HepG2 (cell line): ENCODE results near the gene ACP5. TPM values are rescaled to one million over a fixed set of nuclear protein-coding genes. Genes with fewer than 3 reads are reported as not detected.

Experiments
- ATAC-seq: fragments of 200-7000 bp; cut with Tn5 transposase; 3 replicates; pipeline ENCODE4 v1.9.1; 2020; ENCODE audit warnings: mild to moderate bottlenecking, moderate library complexity
- BruUV-seq: library from RNA; stranded (reverse); fragments of 400-500 nt; replicated peaks from 2 replicates; lab custom pipeline; 2021; lab: Mats Ljungman, UMichigan
- CTCF ChIA-PET: fragments of 300-600 bp; formaldehyde crosslinking; extraction: SDS; loops from one replicate; lab custom pipeline; 2021; ENCODE audit warnings: low total read pairs, inconsistent platforms, low intra/inter-chr PET ratio; lab: Yijun Ruan, JAX
- POLR2A ChIA-PET: fragments of 350-600 bp; sonication (Branson Sonifier 250); formaldehyde crosslinking; loops from one replicate; lab custom pipeline; 2020; ENCODE audit warnings: antibody characterized with exemption, inconsistent platforms; lab: Yijun Ruan, JAX
- DNase-seq: peaks from one replicate; pipeline ENCODE4 v3.0.0-alpha.2; 2015; ENCODE audit warnings: low spot score
- FAIRE-seq: peaks from 3 replicates; lab custom pipeline; 2011; peaks lifted over from hg19 to GRCh38; lab: Jason Lieb, UNC
- H2AFZ ChIP-seq: one replicate; pipeline ENCODE4 v1.6.1; 2011; ENCODE audit warnings: low read length, inconsistent platforms
- H3K27ac ChIP-seq: fragments of 300-600 bp; 3 replicates; pipeline ENCODE4 v1.8.0; 2011; ENCODE audit warnings: mixed run types, mild to moderate bottlenecking, mixed read lengths, low read length, inconsistent platforms; ENCODE audit not compliant: insufficient read depth; ENCODE audit errors: extremely low read length
- H3K27me3 ChIP-seq, 2 experiments: fragments of 200-600 bp in 1 of 2; 2 replicates in 1 of 2; 3 replicates in 1 of 2; pipeline versions ENCODE4 v1.6.0 to v1.8.0; 2011; ENCODE audit warnings: low read length in 2 of 2, mild to moderate bottlenecking in 2 of 2, moderate library complexity in 2 of 2, inconsistent platforms in 1 of 2; ENCODE audit not compliant: insufficient read depth in 2 of 2, control insufficient read depth in 1 of 2
- H3K36me3 ChIP-seq, 2 experiments: fragments of 200-600 bp in 1 of 2; replicated peaks in 1 of 2; 2 replicates in 1 of 2; 3 replicates in 1 of 2; pipeline versions ENCODE4 v1.5.1 to v1.8.0; 2011; ENCODE audit warnings: low read length in 2 of 2, inconsistent platforms in 1 of 2; ENCODE audit not compliant: insufficient read depth in 2 of 2, control insufficient read depth in 1 of 2
- H3K4me1 ChIP-seq: 2 replicates; pipeline ENCODE4 v1.5.1; 2012; ENCODE audit warnings: low read length, inconsistent platforms; ENCODE audit not compliant: insufficient read depth
- H3K4me2 ChIP-seq: 2 replicates; pipeline ENCODE4 v1.6.0; 2011; ENCODE audit warnings: low read depth, low read length, inconsistent platforms
- H3K4me3 ChIP-seq, 3 experiments: fragments of 200-600 bp in 1 of 3; sonication (generic), shearing (Covaris generic) in 1 of 3; replicated peaks in 1 of 3; 2 replicates each; pipeline ENCODE4 v1.5.1; 2011 to 2016; ENCODE audit warnings: low read length in 3 of 3, inconsistent platforms in 2 of 3, low read depth in 2 of 3, mild to moderate bottlenecking in 2 of 3, control low read depth in 1 of 3, mixed read lengths in 1 of 3; ENCODE audit not compliant: insufficient read depth in 1 of 3
- H3K79me2 ChIP-seq: one replicate; pipeline ENCODE4 v1.6.1; 2011; ENCODE audit warnings: low read length, inconsistent platforms; ENCODE audit not compliant: insufficient read depth
- H3K9ac ChIP-seq: 2 replicates; pipeline ENCODE4 v1.6.0; 2011; ENCODE audit warnings: mild to moderate bottlenecking, low read depth, low read length, inconsistent platforms; ENCODE audit not compliant: insufficient read depth
- H3K9me3 ChIP-seq: 2 replicates; pipeline ENCODE4 v1.5.1; 2012; ENCODE audit warnings: mild to moderate bottlenecking, low read length
- H4K20me1 ChIP-seq: 2 replicates; pipeline ENCODE4 v1.6.0; 2011; ENCODE audit warnings: inconsistent platforms, mild to moderate bottlenecking, low read length, moderate library complexity; ENCODE audit not compliant: insufficient read depth
- CEBPB ChIP-seq: IDR thresholded peaks from 2 replicates; pipeline ENCODE4 v1.6.1; 2011; ENCODE audit warnings: low read depth, low read length, improper control_type of control experiment, borderline replicate concordance
- CEBPG ChIP-seq: IDR thresholded peaks from 2 replicates; pipeline ENCODE4 v1.6.1; 2016
- FOXK2 ChIP-seq: fragments of 450-650 bp; IDR thresholded peaks from 2 replicates; pipeline ENCODE4 v1.6.1; 2016
- GATAD2A ChIP-seq: IDR thresholded peaks from 2 replicates; pipeline ENCODE4 v1.6.1; 2016
- HDAC6 ChIP-seq: fragments of 200-600 bp; sonication (generic); IDR thresholded peaks from 2 replicates; pipeline ENCODE4 v1.7.0; 2017; ENCODE audit warnings: mild to moderate bottlenecking, antibody characterized with exemption, low read length, low read depth
- HNRNPL ChIP-seq: fragments of 200-400 bp; formaldehyde crosslinking; IDR thresholded peaks from 2 replicates; pipeline ENCODE4 v1.6.1; 2017; ENCODE audit warnings: mild to moderate bottlenecking, low read depth, low read length
- HNRNPUL1 ChIP-seq: fragments of 200-400 bp; formaldehyde crosslinking; IDR thresholded peaks from 2 replicates; pipeline ENCODE4 v1.6.1; 2017; ENCODE audit warnings: low read depth, mild to moderate bottlenecking, low read length, moderate library complexity
- NONO ChIP-seq, 2 experiments: fragments of 450-650 bp in 1 of 2; sonication (generic) in 1 of 2; formaldehyde crosslinking in 1 of 2; IDR thresholded peaks in 1 of 2; conservative IDR thresholded peaks in 1 of 2; 2 replicates each; pipeline versions ENCODE4 v1.6.1 to v1.8.0; 2017 to 2022; ENCODE audit warnings: mild to moderate bottlenecking in 1 of 2, missing genetic modification reagents in 1 of 2, moderate library complexity in 1 of 2
- SSRP1 ChIP-seq: IDR thresholded peaks from 2 replicates; pipeline ENCODE4 v1.6.1; 2016; ENCODE audit warnings: control low read depth
- ZNF329 ChIP-seq: sonication (generic); formaldehyde crosslinking; IDR thresholded peaks from 2 replicates; pipeline ENCODE4 v1.9.0; 2021; ENCODE audit warnings: low read depth, mild to moderate bottlenecking, missing genetic modification reagents
- ZNF354B ChIP-seq: sonication (generic); formaldehyde crosslinking; IDR thresholded peaks from 2 replicates; pipeline ENCODE4 v1.8.0; 2022; ENCODE audit warnings: mild to moderate bottlenecking, missing genetic modification reagents
- ZNF883 ChIP-seq: sonication (generic); formaldehyde crosslinking; IDR thresholded peaks from 2 replicates; pipeline ENCODE4 v1.5.1; 2020; ENCODE audit warnings: mild to moderate bottlenecking, missing genetic modification reagents; ENCODE audit errors: not compliant biosample characterization
- WGBS: methylation state at CpG from one replicate; pipeline ENCODE4 v1.1.6; 2017; ENCODE audit warnings: low lambda C conversion rate; 5-methylcytosine and 5-hydroxymethylcytosine counted together
- in situ Hi-C: cut with HindIII; loops from 2 replicates; pipeline ENCODE4 v1.10.0; 2017; ENCODE audit warnings: low pct_unique_long_range_greater_than_20kb; ENCODE audit not compliant: extremely low pct_ligation_motif_present
- intact Hi-C: fragments of 100-400 bp; cut with micrococcal nuclease; formaldehyde crosslinking; loops from one replicate; pipeline ENCODE4 v1.10.0; 2022; ENCODE audit not compliant: unreplicated experiment
- polyA plus RNA-seq, 8 experiments: library from polyadenylated mRNA; depleted of rRNA in 3 of 8; stranded (reverse) in 7 of 8; unstranded in 1 of 8; fragments of >200 nt; fragmentation: Illumina TruSeq in 4 of 8; extraction: Trizol in 4 of 8; gene quantifications; 2 replicates each; pipeline versions ENCODE4 v1.2.1 to v1.2.3, GENCODE V29; 2011 to 2016; ENCODE audit warnings: low read depth in 4 of 8, missing spikeins in 1 of 8, mixed read lengths in 1 of 8; ENCODE audit not compliant: insufficient read depth in 1 of 8
- total RNA-seq, 5 experiments: library from RNA; depleted of rRNA; stranded (reverse); fragments of >200 nt; fragmentation: Illumina TruSeq; extraction: Trizol; gene quantifications; 2 replicates each; pipeline ENCODE4 v1.2.3, GENCODE V29; 2016; ENCODE audit warnings: low read depth in 1 of 5
- TF ChIP-seq, protein P1 (sequence below): sonication (generic); formaldehyde crosslinking; IDR thresholded peaks from 2 replicates; pipeline ENCODE4 v1.4.0; 2020; ENCODE audit warnings: missing genetic modification reagents
- TF ChIP-seq, protein P2 (sequence below): sonication (generic); formaldehyde crosslinking; IDR thresholded peaks from 2 replicates; pipeline ENCODE4 v1.5.0; 2020; ENCODE audit warnings: mild to moderate bottlenecking, missing genetic modification reagents

ACP5 gene
- total and polyA plus RNA-seq, 2 of the 13 experiments (the other 11 are each of a cell fraction or from before 2014, with no cell fraction given): 1.3 to 6.7 TPM

- POLR2A ChIA-PET: no interaction called here
These were observed 28.0 kb downstream of the ACP5 start for GRCh38 chr19:11549386-11549953.

DNA sequence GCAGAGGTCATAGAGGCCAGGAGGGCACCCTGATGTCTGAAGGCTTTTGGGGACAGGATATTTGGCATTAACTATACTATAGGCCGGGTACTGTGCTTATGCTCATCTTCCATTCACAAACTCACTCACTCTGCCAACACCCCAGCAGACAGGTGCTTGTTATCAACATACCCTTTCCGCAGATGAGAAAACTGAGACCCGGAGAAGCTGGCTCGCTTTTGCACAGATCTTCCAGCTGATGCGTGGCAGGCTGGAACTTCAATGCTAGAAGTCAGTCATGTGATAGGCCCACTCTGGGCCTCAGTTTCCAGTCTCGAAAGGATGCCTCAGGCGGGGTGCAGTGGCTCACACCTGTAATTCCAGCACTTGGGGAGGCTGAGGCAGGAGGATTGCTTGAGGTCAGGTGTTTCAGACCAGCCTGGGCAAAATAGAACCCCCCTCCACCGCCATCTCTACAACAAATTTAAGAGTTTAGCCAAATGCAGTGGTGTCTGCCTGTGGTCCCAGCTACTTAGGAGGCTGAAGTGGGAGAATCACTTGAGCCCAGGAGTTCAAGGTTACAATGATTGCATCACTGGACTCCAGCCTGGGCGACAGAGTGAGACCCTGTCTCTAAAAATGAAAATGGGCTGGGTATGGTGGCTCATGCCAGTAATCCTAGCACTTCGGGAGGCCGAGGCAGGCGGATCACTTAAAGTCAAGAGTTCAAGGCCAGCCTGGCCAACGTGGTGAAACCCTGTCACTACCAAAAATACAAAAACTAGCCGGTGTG is 29.3 kb downstream of the ACP5 start:
- H3K36me3 ChIP-seq: no peaks in the 10 kb centered on the region; a peak in 3 of 5 replicates
- peaks cover 12% of the 10 kb centered on the region for H3K4me1 ChIP-seq
- no peak overlapping the region for H2AFZ ChIP-seq
- no peaks in the 10 kb centered on the region for H3K9me3 ChIP-seq
- H3K79me2 ChIP-seq: no peaks in the 10 kb centered on the region
- 40% methylated on average over 13 of the region's 14 CpGs for WGBS
- DNase-seq (no peak), ATAC-seq (no peak), FAIRE-seq (no peak)
- in situ Hi-C loops: no loop called here
- peak overlapping the region; percentile 18; the same call in 1 of the 2 replicates for H3K4me2 ChIP-seq
- no peak overlapping the region for H3K9ac ChIP-seq
- ChIA-PET CTCF (no interaction called here), POLR2A (interaction anchor here (1.3 to 1.4 kb wide), 2 partner anchors 11 to 12 kb away, joined by 3 to 7 read pairs; partner anchors contain the start of gene ELOF1)
- no peaks in the 10 kb centered on the region for H4K20me1 ChIP-seq
- BruUV-seq: no TSS peak
- intact Hi-C loops: no loop called here
- H3K4me3 ChIP-seq: no peak overlapping the region
- no peaks in the 10 kb centered on the region for H3K27me3 ChIP-seq
- no peak overlapping the region for H3K27ac ChIP-seq
- TF ChIP-seq ZNF329 (no peak), HDAC6 (no peak), SSRP1 (CRISPR knock-in tag) (no peak), CEBPB (peak; percentile 71), ZNF354B (CRISPR knock-in tag) (no peak), CEBPG (CRISPR knock-in tag) (peak; percentile 79), NONO (IDR thresholded peaks at IDR 0.05) (no peak), NONO (CRISPR knock-in tag; conservative IDR thresholded peaks at IDR 0.05) (no peak), ZNF883 (CRISPR knock-in tag) (no peak), HNRNPUL1 (no peak), GATAD2A (CRISPR knock-in tag) (0 out of 2 replicates have a peak, but pooled peaks have one; percentile 36)
- TF ChIP-seq, protein P1, sequence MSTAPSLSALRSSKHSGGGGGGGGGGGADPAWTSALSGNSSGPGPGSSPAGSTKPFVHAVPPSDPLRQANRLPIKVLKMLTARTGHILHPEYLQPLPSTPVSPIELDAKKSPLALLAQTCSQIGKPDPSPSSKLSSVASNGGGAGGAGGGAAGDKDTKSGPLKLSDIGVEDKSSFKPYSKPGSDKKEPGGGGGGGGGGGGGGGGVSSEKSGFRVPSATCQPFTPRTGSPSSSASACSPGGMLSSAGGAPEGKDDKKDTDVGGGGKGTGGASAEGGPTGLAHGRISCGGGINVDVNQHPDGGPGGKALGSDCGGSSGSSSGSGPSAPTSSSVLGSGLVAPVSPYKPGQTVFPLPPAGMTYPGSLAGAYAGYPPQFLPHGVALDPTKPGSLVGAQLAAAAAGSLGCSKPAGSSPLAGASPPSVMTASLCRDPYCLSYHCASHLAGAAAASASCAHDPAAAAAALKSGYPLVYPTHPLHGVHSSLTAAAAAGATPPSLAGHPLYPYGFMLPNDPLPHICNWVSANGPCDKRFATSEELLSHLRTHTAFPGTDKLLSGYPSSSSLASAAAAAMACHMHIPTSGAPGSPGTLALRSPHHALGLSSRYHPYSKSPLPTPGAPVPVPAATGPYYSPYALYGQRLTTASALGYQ: no peak
- TF ChIP-seq, protein P2, sequence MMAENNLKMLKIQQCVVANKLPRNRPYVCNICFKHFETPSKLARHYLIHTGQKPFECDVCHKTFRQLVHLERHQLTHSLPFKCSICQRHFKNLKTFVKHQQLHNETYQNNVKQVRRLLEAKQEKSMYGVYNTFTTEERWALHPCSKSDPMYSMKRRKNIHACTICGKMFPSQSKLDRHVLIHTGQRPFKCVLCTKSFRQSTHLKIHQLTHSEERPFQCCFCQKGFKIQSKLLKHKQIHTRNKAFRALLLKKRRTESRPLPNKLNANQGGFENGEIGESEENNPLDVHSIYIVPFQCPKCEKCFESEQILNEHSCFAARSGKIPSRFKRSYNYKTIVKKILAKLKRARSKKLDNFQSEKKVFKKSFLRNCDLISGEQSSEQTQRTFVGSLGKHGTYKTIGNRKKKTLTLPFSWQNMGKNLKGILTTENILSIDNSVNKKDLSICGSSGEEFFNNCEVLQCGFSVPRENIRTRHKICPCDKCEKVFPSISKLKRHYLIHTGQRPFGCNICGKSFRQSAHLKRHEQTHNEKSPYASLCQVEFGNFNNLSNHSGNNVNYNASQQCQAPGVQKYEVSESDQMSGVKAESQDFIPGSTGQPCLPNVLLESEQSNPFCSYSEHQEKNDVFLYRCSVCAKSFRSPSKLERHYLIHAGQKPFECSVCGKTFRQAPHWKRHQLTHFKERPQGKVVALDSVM (CRISPR knock-in tag): no peak

More at GRCh38 chr19:11549386-11549953, 28.0 kb downstream of the ACP5 start:
- FAIRE-seq (no peak), ATAC-seq (no peak; the same call in 2 of the 3 replicates), DNase-seq (no peak)
- Histone ChIP-seq H3K36me3 (peaks cover 4 to 8% of the 10 kb centered on the region in 2 experiments; a peak in 3 of 5 replicates), H3K9ac (no peak overlapping the region), H3K79me2 (no peaks in the 10 kb centered on the region), H3K4me2 (no peak overlapping the region), H3K9me3 (no peaks in the 10 kb centered on the region), H2AFZ (no peak overlapping the region), H3K4me1 (peaks cover 12% of the 10 kb centered on the region), H4K20me1 (no peaks in the 10 kb centered on the region), H3K4me3 (no peak overlapping the region), H3K27me3 (no peaks in the 10 kb centered on the region), H3K27ac (no peak overlapping the region)
- intact Hi-C loops (no loop called here), in situ Hi-C loops (no loop called here)
- CTCF ChIA-PET: no interaction called here
- no peak for TF ChIP-seq FOXK2
- TF ChIP-seq HNRNPL: 0 out of 2 replicates have a peak, but pooled peaks have one; percentile 59
- WGBS: 79% methylated on average over 14 of the region's 24 CpGs
- BruUV-seq: no TSS peak
